BJ (cell line): Measurements from ENCODE around the gene KCMF1. TPM values are rescaled to one million over a fixed set of nuclear protein-coding genes. Genes with fewer than 3 reads are reported as not detected.
A peak's percentile ranks its signal among the peaks of the same experiment; 100 is the strongest.

ENCODE experiments used
- CTCF ChIA-PET: fragments of 350-600 bp; formaldehyde crosslinking; extraction: SDS; loops from one replicate; lab custom pipeline; 2021; ENCODE audit warnings: antibody characterized with exemption, inconsistent platforms; lab: Yijun Ruan, JAX
- POLR2A ChIA-PET: fragments of 300-600 bp; sonication (Branson Sonifier 250); formaldehyde crosslinking; extraction: SDS; loops from one replicate; lab custom pipeline; 2021; ENCODE audit warnings: antibody characterized with exemption; lab: Charles Lee
- DNase-seq: peaks from one replicate; pipeline ENCODE4 v3.0.0-alpha.2; 2011; ENCODE audit warnings: low read depth
- H3K27me3 ChIP-seq: 2 replicates; pipeline ENCODE4 v1.6.0; 2011; ENCODE audit warnings: low read length; ENCODE audit not compliant: control insufficient read depth, insufficient read depth
- H3K36me3 ChIP-seq: 2 replicates; pipeline ENCODE4 v1.5.1; 2011; ENCODE audit warnings: low read length; ENCODE audit not compliant: control insufficient read depth, insufficient read depth
- H3K4me3 ChIP-seq: 2 replicates; pipeline ENCODE4 v1.5.1; 2011; ENCODE audit warnings: low read depth, mild to moderate bottlenecking, control low read depth, low read length
- polyA plus RNA-seq: library from polyadenylated mRNA; depleted of rRNA; stranded (reverse); fragments of >200 nt; gene quantifications from 2 replicates; pipeline ENCODE4 v1.2.3, GENCODE V29; 2011
- TF ChIP-seq, protein P1 (sequence below): IDR thresholded peaks from 2 replicates; pipeline ENCODE4 v1.5.1; 2011; ENCODE audit warnings: low read depth, mild to moderate bottlenecking, control low read depth, inconsistent platforms, low read length, moderate library complexity; ENCODE audit not compliant: insufficient read depth

Gene KCMF1
- polyA plus RNA-seq, 1 experiment, result 83.3 TPM

DNA sequence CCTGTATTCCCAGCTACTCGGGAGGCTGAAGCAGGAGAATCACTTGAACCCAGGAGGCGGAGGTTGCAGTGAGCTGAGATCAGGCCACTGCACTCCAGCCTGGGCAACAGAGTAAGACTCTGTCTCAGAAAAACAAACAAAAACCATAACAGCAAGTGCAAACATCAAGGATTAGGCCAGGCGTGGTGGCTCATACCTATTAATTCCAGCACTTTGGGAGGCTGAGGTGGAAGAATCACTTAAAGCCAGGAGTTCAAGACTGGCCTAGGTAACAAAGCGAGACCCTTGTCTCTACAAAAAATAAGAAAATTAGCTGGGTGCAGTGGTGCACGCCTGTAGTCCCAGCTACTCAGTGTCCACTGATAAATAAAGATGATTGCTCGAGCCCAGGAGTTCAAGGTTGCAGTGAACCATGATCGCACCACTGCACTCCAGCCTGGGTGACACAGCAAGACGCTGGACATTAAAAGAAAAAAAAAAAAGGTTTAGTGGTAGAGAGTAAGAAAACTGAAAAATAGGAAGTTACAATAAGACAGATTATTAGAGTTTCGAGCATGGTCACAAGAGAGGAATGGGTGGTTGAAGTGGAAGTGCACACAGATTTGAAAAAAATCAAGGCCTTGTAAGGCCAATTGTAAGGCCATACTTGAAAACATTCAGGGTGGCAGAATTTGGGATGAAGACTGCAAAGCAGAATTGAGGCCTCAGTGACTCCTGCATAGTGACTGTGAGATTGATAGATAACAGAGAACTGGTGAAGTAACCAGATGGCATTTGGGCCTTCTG, 6.4 kb upstream of the KCMF1 start:
- ChIA-PET CTCF (interaction anchor here (0.6 kb wide), 1 partner anchor 51 kb away, joined by 3 read pairs; no protein-coding TSS in a partner anchor), POLR2A (no interaction called here)
- TF ChIP-seq, protein P1, sequence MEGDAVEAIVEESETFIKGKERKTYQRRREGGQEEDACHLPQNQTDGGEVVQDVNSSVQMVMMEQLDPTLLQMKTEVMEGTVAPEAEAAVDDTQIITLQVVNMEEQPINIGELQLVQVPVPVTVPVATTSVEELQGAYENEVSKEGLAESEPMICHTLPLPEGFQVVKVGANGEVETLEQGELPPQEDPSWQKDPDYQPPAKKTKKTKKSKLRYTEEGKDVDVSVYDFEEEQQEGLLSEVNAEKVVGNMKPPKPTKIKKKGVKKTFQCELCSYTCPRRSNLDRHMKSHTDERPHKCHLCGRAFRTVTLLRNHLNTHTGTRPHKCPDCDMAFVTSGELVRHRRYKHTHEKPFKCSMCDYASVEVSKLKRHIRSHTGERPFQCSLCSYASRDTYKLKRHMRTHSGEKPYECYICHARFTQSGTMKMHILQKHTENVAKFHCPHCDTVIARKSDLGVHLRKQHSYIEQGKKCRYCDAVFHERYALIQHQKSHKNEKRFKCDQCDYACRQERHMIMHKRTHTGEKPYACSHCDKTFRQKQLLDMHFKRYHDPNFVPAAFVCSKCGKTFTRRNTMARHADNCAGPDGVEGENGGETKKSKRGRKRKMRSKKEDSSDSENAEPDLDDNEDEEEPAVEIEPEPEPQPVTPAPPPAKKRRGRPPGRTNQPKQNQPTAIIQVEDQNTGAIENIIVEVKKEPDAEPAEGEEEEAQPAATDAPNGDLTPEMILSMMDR, result no peak
- DNase-seq, result no peak
- Histone ChIP-seq H3K4me3 (no peak overlapping the region), H3K27me3 (no peaks in the 10 kb centered on the region), H3K36me3 (peaks cover 3% of the 10 kb centered on the region)

DNA sequence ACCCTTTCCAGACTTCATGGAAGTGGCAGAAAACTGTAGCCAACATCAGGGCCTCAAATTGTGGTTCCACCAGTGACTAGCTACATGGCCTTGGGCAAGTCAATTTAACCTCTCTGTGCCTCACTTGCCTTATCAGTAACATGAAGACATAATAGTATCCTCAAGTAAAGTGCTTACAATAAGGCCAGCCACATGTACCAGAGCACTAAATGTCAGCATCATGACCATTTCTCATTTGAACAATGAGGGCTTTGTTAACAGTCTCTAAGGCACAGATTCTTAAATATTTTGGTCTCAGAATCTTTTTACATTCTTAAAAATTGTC, 5.8 kb upstream of the KCMF1 start:
- ChIA-PET CTCF (no interaction called here), POLR2A (no interaction called here)

DNA sequence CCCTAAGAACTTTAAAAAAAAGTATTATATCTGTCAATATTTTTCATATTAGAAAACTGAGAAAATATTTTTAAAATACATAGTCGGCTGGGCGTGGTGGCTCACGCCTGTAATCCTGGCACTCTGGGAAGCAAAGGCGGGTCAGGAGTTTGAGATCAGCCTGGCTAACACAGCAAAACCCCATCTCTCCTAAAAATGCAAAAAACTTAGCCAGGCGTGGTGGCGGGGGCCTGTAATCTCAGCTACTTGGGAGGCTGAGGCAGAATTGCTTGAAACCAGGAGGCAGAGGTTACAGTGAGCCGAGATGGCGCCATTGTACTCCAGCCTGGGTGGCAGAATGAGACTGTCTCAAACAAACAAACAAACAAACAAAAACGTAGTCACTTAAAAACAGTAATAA, 5.1 kb upstream of the KCMF1 start:
- Histone ChIP-seq H3K36me3 (peaks cover 3% of the 10 kb centered on the region), H3K4me3 (no peak overlapping the region), H3K27me3 (no peaks in the 10 kb centered on the region)
- no peak for DNase-seq
- CTCF ChIA-PET, result interaction anchor here (1.6 kb wide), 1 partner anchor 20 kb away, joined by 3 read pairs; no protein-coding TSS in a partner anchor
- POLR2A ChIA-PET, result no interaction called here
- TF ChIP-seq, protein P1, result no peak

More for the DNA sequence above, 5.8 kb upstream of the KCMF1 start:
- TF ChIP-seq, protein P1, result no peak
- no peaks in the 10 kb centered on the region for H3K27me3 ChIP-seq
- H3K4me3 ChIP-seq, result no peak overlapping the region
- peaks cover 3% of the 10 kb centered on the region for H3K36me3 ChIP-seq
- DNase-seq, result no peak

DNA sequence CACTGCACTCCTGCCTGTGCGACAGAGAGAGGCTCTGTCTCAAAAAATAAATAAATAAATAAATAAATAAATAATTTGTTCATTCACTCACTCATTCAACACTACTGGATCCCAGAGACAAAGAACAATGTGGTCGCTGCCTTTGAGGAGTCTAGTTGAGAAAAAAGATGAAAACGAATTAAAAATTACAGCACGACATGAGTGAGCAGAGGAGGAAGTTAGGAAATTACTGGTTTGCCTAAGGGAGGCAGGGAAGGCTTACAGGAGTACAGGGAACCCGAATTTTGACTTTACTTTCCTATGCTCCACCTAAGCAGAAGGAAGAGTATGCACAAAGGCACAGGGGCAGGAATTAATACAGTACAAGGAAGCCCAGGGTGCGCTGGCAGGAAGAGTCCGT, 4.2 kb upstream of the KCMF1 start:
- peaks cover 3% of the 10 kb centered on the region for H3K36me3 ChIP-seq
- H3K4me3 ChIP-seq, result no peak overlapping the region
- DNase-seq, result no peak
- no peaks in the 10 kb centered on the region for H3K27me3 ChIP-seq
- CTCF ChIA-PET, result interaction anchor here (1.6 kb wide), 1 partner anchor 20 kb away, joined by 3 read pairs; no protein-coding TSS in a partner anchor
- TF ChIP-seq, protein P1, result no peak
- POLR2A ChIA-PET, result no interaction called here

DNA sequence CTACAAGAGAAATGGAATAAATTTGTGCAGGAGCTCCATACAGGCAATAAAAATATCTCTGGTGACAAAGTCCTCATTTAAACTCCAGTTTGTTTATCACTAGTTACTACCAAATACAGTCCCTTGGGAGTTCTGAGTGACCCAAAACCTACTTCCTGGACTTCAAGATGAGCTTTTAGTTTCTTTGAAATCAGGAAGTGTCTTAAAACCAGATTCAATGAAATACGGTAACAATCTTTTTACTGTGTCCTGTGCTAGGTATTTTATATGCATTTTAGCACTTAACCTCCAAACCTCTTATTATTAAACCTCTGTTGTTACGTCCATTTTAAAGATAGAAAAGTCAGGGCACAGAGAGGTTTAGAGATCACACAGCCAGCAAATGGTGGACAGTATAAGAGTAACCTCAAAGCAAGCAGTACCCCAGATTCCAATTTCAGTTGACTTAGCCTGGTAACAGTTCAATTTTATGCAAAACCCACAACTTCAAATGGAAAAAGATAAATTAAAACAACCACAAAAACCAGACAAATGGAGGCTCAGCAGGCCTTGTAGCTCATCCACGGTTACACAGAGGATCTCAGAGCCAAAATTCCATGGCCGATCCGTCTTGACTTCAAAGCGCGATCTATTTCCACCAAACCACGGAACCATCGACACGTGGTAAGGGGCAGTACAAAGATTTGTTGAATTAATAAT, 1.3 kb upstream of the KCMF1 start:
- POLR2A ChIA-PET, result interaction anchor here (0.6 to 0.9 kb wide), 2 partner anchors 41 to 62 kb away, joined by 4 to 16 read pairs; no protein-coding TSS in a partner anchor
- TF ChIP-seq, protein P1, result no peak
- no peak for DNase-seq
- peaks cover 3% of the 10 kb centered on the region; the same call in 1 of the 2 replicates for H3K36me3 ChIP-seq
- H3K27me3 ChIP-seq, result no peaks in the 10 kb centered on the region
- peak overlapping the region; percentile 53 for H3K4me3 ChIP-seq
- CTCF ChIA-PET, result interaction anchor here (1.2 to 2.0 kb wide), 3 partner anchors 10 to 52 kb away, joined by 4 read pairs; no protein-coding TSS in a partner anchor
